ENCODE results near the gene ATP1B1. TPM values are rescaled to one million over a fixed set of nuclear protein-coding genes. Genes with fewer than 3 reads are reported as not detected.
"Not testable (repeated sequence)": the region's sequence is repeated elsewhere in the genome, so short reads cannot be mapped to it uniquely, and the experiment has no call there.

The ATP1B1 gene
- total RNA-seq, 1 donor from 2014 or later = 83.3 TPM

- H3K4me3 ChIP-seq (ENCODE audit: low read depth, low read length) = no peak overlapping the region
- DNase-seq (ENCODE audit: low read depth) = no peak
- TF ChIP-seq CTCF (conservative IDR thresholded peaks at IDR 0.05; ENCODE audit: low read depth, low read length) = no peak
These were observed 13.6 kb downstream of the ATP1B1 start for GRCh38 chr1:169120066-169120465.

GRCh38 chr1:169121146-169121923, 14.8 kb downstream of the ATP1B1 start:
- DNase-seq (ENCODE audit: low read depth) = no peak
- no peak for TF ChIP-seq CTCF (conservative IDR thresholded peaks at IDR 0.05; ENCODE audit: low read depth, low read length)

GRCh38 chr1:169122976-169123375, 16.5 kb downstream of the ATP1B1 start:
- H3K4me3 ChIP-seq (ENCODE audit: low read depth, low read length) = no peak overlapping the region
- no peak for DNase-seq (ENCODE audit: low read depth)
- TF ChIP-seq CTCF (conservative IDR thresholded peaks at IDR 0.05; ENCODE audit: low read depth, low read length) = no peak

More at GRCh38 chr1:169121146-169121923, 14.8 kb downstream of the ATP1B1 start:
- H3K4me3 ChIP-seq (ENCODE audit: low read depth, low read length) = no peak overlapping the region

GRCh38 chr1:169124459-169124858, 18.0 kb downstream of the ATP1B1 start:
- no peak for TF ChIP-seq CTCF (conservative IDR thresholded peaks at IDR 0.05; ENCODE audit: low read depth, low read length)
- no peak for DNase-seq (ENCODE audit: low read depth)
- H3K4me3 ChIP-seq (ENCODE audit: low read depth, low read length) = no peak overlapping the region

- not testable (repeated sequence) for H3K4me3 ChIP-seq (ENCODE audit: low read depth, low read length); DNase-seq (ENCODE audit: low read depth)
These were observed 19.1 kb downstream of the ATP1B1 start for GRCh38 chr1:169125597-169125996.

GRCh38 chr1:169126335-169126734, 19.8 kb downstream of the ATP1B1 start:
- DNase-seq (ENCODE audit: low read depth) = no peak
- no peak for TF ChIP-seq CTCF (conservative IDR thresholded peaks at IDR 0.05; ENCODE audit: low read depth, low read length)
- H3K4me3 ChIP-seq (ENCODE audit: low read depth, low read length) = no peak overlapping the region

- no peak for DNase-seq (ENCODE audit: low read depth)
- no peak for TF ChIP-seq CTCF (conservative IDR thresholded peaks at IDR 0.05; ENCODE audit: low read depth, low read length)
- no peak overlapping the region for H3K4me3 ChIP-seq (ENCODE audit: low read depth, low read length)
These were observed 20.8 kb downstream of the ATP1B1 start for GRCh38 chr1:169127305-169127704.

All from epithelial cell of proximal tubule (primary cell).